ENCODE data around the gene AIFM3. TPM values are rescaled to one million over a fixed set of nuclear protein-coding genes. Genes with fewer than 3 reads are reported as not detected.

Gene AIFM3
- total and polyA plus RNA-seq, 10 donors, result 2.0 to 8.7 (median 5.7) TPM

GRCh38 chr22:20957102-20957682, 9.9 kb upstream of the AIFM3 start:
- peak; percentile 82 for DNase-seq
- no peak for TF ChIP-seq POLR2A (IDR thresholded peaks at IDR 0.05)
- peak in 1 of 3 donors; percentile 63 for TF ChIP-seq POLR2AphosphoS5 (IDR thresholded peaks at IDR 0.05)
- Histone ChIP-seq H3K4me1 (peaks cover 0 to 39% (median 24%) of the 10 kb centered on the region in 6 donors), H3K4me3 (peak overlapping the region; percentile 43 to 73 (median 58)), H3K27me3 (replicated peaks in 1 of 7) (peaks cover 0 to 31% (median 0%) of the 10 kb centered on the region in 7 donors), H3K27ac (peak overlapping the region in 4 of 8 donors; percentile 10 to 81 (median 58)), H3K36me3 (peaks cover 0 to 25% (median 12%) of the 10 kb centered on the region in 6 donors), H3K9me3 (no peaks in the 10 kb centered on the region)
- WGBS, 5 donors, result 1 to 2% (median 1%) methylated on average over 31 to 59 of the region's 59 CpGs
- intact Hi-C loops (cut with DNase I; ENCODE audit: low total_unique reads), result no loop called here

- Histone ChIP-seq H3K9me3 (no peaks in the 10 kb centered on the region), H3K4me1 (peaks cover 0 to 40% (median 26%) of the 10 kb centered on the region in 6 donors), H3K36me3 (peaks cover 0 to 18% (median 6%) of the 10 kb centered on the region in 6 donors), H3K27ac (peak overlapping the region in 4 of 8 donors; percentile 10 to 81 (median 58)), H3K27me3 (replicated peaks in 1 of 7) (peaks cover 0 to 34% (median 0%) of the 10 kb centered on the region in 7 donors), H3K4me3 (peak overlapping the region; percentile 43 to 73 (median 58))
- TF ChIP-seq, protein P1, sequence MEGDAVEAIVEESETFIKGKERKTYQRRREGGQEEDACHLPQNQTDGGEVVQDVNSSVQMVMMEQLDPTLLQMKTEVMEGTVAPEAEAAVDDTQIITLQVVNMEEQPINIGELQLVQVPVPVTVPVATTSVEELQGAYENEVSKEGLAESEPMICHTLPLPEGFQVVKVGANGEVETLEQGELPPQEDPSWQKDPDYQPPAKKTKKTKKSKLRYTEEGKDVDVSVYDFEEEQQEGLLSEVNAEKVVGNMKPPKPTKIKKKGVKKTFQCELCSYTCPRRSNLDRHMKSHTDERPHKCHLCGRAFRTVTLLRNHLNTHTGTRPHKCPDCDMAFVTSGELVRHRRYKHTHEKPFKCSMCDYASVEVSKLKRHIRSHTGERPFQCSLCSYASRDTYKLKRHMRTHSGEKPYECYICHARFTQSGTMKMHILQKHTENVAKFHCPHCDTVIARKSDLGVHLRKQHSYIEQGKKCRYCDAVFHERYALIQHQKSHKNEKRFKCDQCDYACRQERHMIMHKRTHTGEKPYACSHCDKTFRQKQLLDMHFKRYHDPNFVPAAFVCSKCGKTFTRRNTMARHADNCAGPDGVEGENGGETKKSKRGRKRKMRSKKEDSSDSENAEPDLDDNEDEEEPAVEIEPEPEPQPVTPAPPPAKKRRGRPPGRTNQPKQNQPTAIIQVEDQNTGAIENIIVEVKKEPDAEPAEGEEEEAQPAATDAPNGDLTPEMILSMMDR (IDR thresholded peaks at IDR 0.05 in 8 of 11, conservative IDR thresholded peaks at IDR 0.05 in 3 of 11), result no peak
- TF ChIP-seq POLR2AphosphoS5 (IDR thresholded peaks at IDR 0.05), result no peak
- no peak for TF ChIP-seq POLR2A (IDR thresholded peaks at IDR 0.05)
- 3 to 10% (median 5%) methylated on average over 12 to 32 of the region's 32 CpGs for WGBS, 5 donors
- intact Hi-C loops (cut with DNase I; ENCODE audit: low total_unique reads), result no loop called here
- DNase-seq, result peak; percentile 82
These were observed 9.2 kb upstream of the AIFM3 start for GRCh38 chr22:20957683-20958431.

DNA sequence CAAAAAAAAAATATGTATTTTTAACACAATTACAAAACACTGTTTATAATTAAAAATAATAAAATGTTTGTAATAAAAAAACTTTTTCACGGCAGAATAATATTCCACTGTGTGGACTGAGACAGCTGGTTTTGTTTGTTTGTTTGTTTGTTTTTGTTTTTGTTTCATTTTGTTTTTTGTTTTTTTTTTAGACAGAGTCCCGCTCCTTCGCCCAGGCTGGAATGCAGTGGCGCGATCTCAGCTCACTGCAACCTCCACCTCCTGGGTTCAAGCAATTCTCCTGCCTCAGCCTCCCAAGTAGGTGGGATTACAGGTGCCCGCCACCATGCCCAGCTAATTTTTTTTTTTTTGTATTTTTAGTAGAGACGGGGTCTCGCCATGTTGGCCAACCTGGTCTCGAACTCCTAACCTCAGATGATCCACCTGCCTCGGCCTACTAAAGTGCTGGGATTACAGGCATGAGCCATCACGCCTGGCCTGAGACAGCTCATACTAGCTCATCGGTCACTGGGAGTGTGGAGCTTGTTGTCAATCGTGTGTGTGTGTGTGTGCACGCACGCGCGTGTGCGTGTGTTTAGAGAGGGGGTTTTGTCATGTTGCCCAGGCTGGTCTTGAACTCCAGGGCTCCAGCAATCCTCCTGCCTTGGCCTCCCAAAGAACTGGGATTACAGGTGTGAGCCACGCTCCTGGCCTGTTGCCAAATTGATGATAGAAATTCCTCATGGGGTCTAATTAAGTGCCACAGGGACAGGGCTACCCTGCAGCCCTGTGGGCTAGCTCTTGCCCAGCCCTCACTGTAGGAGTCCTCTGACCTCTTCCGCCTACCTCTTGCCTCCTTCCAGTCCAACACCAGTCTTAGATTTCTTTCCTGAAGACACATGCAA, 7.2 kb upstream of the AIFM3 start:
- no peak for TF ChIP-seq POLR2A (IDR thresholded peaks at IDR 0.05)
- no peak for TF ChIP-seq POLR2AphosphoS5 (IDR thresholded peaks at IDR 0.05)
- TF ChIP-seq, protein P1 (IDR thresholded peaks at IDR 0.05 in 8 of 11, conservative IDR thresholded peaks at IDR 0.05 in 3 of 11), result no peak
- intact Hi-C loops (cut with DNase I; ENCODE audit: low total_unique reads), result loop anchor here (10.0 kb wide), 1 partner anchor 55 kb away; the partner anchor contains the start of gene P2RX6
- Histone ChIP-seq H3K27ac (no peak overlapping the region), H3K9me3 (no peaks in the 10 kb centered on the region), H3K36me3 (no peaks in the 10 kb centered on the region), H3K4me3 (no peak overlapping the region), H3K4me1 (peaks cover 4 to 51% (median 34%) of the 10 kb centered on the region in 6 donors), H3K27me3 (replicated peaks in 1 of 7) (peaks cover 0 to 54% (median 10%) of the 10 kb centered on the region in 7 donors)
- 92 to 96% (median 96%) methylated on average over 19 to 20 of the region's 20 CpGs for WGBS, 5 donors
- peak; percentile 19 for DNase-seq

GRCh38 chr22:20960609-20961008, 6.4 kb upstream of the AIFM3 start:
- intact Hi-C loops (cut with DNase I; ENCODE audit: low total_unique reads), result loop anchor here (10.0 kb wide), 1 partner anchor 54 kb away; the partner anchor contains the start of gene P2RX6
- H3K36me3 ChIP-seq, result no peaks in the 10 kb centered on the region
- no peak overlapping the region for H3K4me3 ChIP-seq
- peaks cover 0 to 60% (median 16%) of the 10 kb centered on the region in 7 donors for H3K27me3 ChIP-seq (replicated peaks in 1 of 7)
- peaks cover 5 to 57% (median 40%) of the 10 kb centered on the region in 6 donors for H3K4me1 ChIP-seq
- H3K27ac ChIP-seq, result no peak overlapping the region
- H3K9me3 ChIP-seq, result no peaks in the 10 kb centered on the region
- TF ChIP-seq, protein P1 (IDR thresholded peaks at IDR 0.05 in 8 of 11, conservative IDR thresholded peaks at IDR 0.05 in 3 of 11), result no peak
- TF ChIP-seq POLR2A (IDR thresholded peaks at IDR 0.05) (no peak), POLR2AphosphoS5 (IDR thresholded peaks at IDR 0.05) (no peak)
- DNase-seq, result peak; percentile 22
- WGBS, 5 donors, result 77 to 94% (median 89%) methylated on average over 3 to 4 of the region's 4 CpGs

Measured in spleen (tissue), 11 donors.